A673 (cell line): ENCODE data around the gene SNCAIP. TPM values are rescaled to one million over a fixed set of nuclear protein-coding genes. Genes with fewer than 3 reads are reported as not detected.

Source experiments
- BruUV-seq: library from RNA; stranded (reverse); fragments of 400-500 nt; replicated peaks from 2 replicates; lab custom pipeline; 2021; lab: Mats Ljungman, UMichigan
- CTCF ChIA-PET: fragments of 300-600 bp; sonication (Branson Sonifier 250); formaldehyde crosslinking; loops from one replicate; lab custom pipeline; 2022; ENCODE audit warnings: antibody characterized with exemption; lab: Charles Lee
- POLR2A ChIA-PET: fragments of 300-600 bp; sonication (Branson Sonifier 250); formaldehyde crosslinking; loops from one replicate; lab custom pipeline; 2022; ENCODE audit warnings: antibody characterized with exemption; ENCODE audit not compliant: low non-redundant PET; lab: Charles Lee
- DNase-seq: peaks from one replicate; pipeline ENCODE4 v3.0.0-alpha.2; 2015; ENCODE audit warnings: low spot score
- H3K27ac ChIP-seq: fragments of 200-600 bp; sonication (generic); 2 replicates; pipeline ENCODE4 v1.5.1; 2016; ENCODE audit warnings: mixed run types, low read depth, mild to moderate bottlenecking, mixed read lengths, antibody characterized with exemption, low read length; ENCODE audit not compliant: poor library complexity, severe bottlenecking
- H3K27me3 ChIP-seq: fragments of 200-600 bp; sonication (generic); replicated peaks from 2 replicates; pipeline ENCODE4 v1.6.1; 2017; ENCODE audit warnings: mixed run types, low read depth, mild to moderate bottlenecking, mixed read lengths, antibody characterized with exemption, low read length; ENCODE audit not compliant: insufficient read depth, poor library complexity
- H3K36me3 ChIP-seq: fragments of 200-600 bp; sonication (generic); 2 replicates; pipeline ENCODE4 v1.6.1; 2016; ENCODE audit warnings: mixed run types, mild to moderate bottlenecking, mixed read lengths, antibody characterized with exemption, low read length; ENCODE audit not compliant: insufficient read depth, poor library complexity, severe bottlenecking
- H3K4me1 ChIP-seq: fragments of 200-600 bp; sonication (generic); 2 replicates; pipeline ENCODE4 v1.6.1; 2017; ENCODE audit warnings: mixed run types, mild to moderate bottlenecking, mixed read lengths, antibody characterized with exemption, low read length; ENCODE audit not compliant: insufficient read depth, poor library complexity, severe bottlenecking
- H3K4me3 ChIP-seq: fragments of 200-600 bp; sonication (generic); 2 replicates; pipeline ENCODE4 v1.5.1; 2016; ENCODE audit warnings: low read depth, mixed run types, mild to moderate bottlenecking, mixed read lengths, low read length; ENCODE audit not compliant: poor library complexity, severe bottlenecking
- H3K9me3 ChIP-seq: fragments of 200-600 bp; sonication (generic); 2 replicates; pipeline ENCODE4 v1.6.1; 2016; ENCODE audit warnings: mixed run types, low read depth, mild to moderate bottlenecking, mixed read lengths, antibody characterized with exemption, low read length; ENCODE audit not compliant: poor library complexity, severe bottlenecking
- EZH2 ChIP-seq: fragments of 200-600 bp; sonication (generic); IDR thresholded peaks from 2 replicates; pipeline ENCODE4 v1.6.1; 2017; ENCODE audit warnings: borderline replicate concordance, low read depth, mild to moderate bottlenecking, mixed read lengths, antibody characterized with exemption, low read length; ENCODE audit not compliant: poor library complexity, severe bottlenecking
- intact Hi-C: fragments of 100-400 bp; cut with micrococcal nuclease; formaldehyde crosslinking; loops from one replicate; pipeline ENCODE4 v1.10.0; 2022; ENCODE audit not compliant: unreplicated experiment
- total RNA-seq: library from RNA; stranded (reverse); gene quantifications from 2 replicates; pipeline ENCODE4 v1.2.3, GENCODE V29; 2021
- TF ChIP-seq, protein P1 (sequence below): fragments of 300-800, 200-600 bp; sonication (generic); conservative IDR thresholded peaks from 2 replicates; pipeline ENCODE4 v1.5.1; 2017; ENCODE audit warnings: low read depth, mild to moderate bottlenecking, antibody characterized with exemption, low read length, moderate library complexity, mixed read lengths

Gene SNCAIP
- total RNA-seq, 1 experiment from 2014 or later, result not detected

DNA sequence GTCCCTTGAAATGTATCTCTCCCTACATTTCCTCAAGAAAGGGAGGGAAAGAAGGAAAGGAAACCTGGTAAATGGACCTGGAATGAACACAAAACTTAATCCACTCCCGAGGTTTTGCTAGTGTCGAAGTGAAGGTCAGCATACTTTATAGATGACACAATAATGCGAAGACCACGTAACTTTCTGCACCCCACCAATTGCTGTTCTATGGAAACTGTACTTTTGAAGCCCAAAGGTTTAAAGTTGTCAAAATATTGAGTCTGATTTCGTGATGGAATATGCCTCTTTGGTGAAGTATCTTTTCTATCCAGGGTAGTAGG is 103.7 kb downstream of the SNCAIP start:
- Histone ChIP-seq H3K4me1 (no peaks in the 10 kb centered on the region), H3K4me3 (no peak overlapping the region), H3K27me3 (peaks cover 9% of the 10 kb centered on the region), H3K9me3 (no peaks in the 10 kb centered on the region), H3K27ac (no peak overlapping the region), H3K36me3 (no peaks in the 10 kb centered on the region)
- no peak for TF ChIP-seq EZH2
- TF ChIP-seq, protein P1, sequence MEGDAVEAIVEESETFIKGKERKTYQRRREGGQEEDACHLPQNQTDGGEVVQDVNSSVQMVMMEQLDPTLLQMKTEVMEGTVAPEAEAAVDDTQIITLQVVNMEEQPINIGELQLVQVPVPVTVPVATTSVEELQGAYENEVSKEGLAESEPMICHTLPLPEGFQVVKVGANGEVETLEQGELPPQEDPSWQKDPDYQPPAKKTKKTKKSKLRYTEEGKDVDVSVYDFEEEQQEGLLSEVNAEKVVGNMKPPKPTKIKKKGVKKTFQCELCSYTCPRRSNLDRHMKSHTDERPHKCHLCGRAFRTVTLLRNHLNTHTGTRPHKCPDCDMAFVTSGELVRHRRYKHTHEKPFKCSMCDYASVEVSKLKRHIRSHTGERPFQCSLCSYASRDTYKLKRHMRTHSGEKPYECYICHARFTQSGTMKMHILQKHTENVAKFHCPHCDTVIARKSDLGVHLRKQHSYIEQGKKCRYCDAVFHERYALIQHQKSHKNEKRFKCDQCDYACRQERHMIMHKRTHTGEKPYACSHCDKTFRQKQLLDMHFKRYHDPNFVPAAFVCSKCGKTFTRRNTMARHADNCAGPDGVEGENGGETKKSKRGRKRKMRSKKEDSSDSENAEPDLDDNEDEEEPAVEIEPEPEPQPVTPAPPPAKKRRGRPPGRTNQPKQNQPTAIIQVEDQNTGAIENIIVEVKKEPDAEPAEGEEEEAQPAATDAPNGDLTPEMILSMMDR, result no peak
- BruUV-seq, result no TSS peak
- ChIA-PET CTCF (no interaction called here), POLR2A (no interaction called here)
- intact Hi-C loops, result loop anchor here (2.0 kb wide), 1 partner anchor 221 kb away; no protein-coding TSS in a partner anchor
- no peak for DNase-seq

DNA sequence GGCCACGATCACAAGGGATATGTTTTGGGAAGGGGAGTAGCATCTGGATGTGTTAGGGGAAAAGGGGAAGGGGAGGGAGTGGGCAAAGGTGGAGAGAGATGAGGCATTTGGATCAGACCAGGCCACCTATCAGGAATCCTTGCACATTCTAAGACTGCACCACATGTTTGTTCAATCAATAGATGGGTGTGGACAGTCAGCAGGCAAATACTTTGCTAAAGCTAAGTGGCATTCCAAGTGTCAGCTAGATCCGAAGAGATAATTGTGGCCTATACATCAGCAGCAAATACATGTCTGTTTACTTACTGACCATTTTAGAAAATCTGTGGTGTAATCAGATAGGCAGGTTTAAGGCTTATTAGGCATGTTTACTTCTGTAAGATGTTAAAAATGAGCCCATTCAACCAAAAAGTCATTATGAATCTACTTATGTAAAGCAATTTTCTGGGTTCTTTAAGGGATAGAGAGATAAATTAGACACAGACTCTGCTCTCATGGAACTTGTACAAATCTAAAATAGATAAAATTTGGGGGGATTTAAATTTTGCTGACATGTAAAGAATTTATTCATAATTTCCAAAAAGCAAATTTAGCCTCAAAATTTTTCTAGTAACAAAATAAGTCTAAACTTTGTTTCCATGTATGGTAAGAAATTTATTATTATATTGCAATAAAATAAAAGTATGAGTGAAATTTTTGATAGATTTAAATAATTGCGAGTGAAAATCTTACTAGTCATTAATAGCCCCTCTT is 107.3 kb downstream of the SNCAIP start:
- Histone ChIP-seq H3K4me1 (no peaks in the 10 kb centered on the region), H3K4me3 (no peak overlapping the region), H3K27me3 (peaks cover 9% of the 10 kb centered on the region), H3K9me3 (no peaks in the 10 kb centered on the region), H3K27ac (no peak overlapping the region), H3K36me3 (no peaks in the 10 kb centered on the region)
- TF ChIP-seq, protein P1, result no peak
- no peak for TF ChIP-seq EZH2
- CTCF ChIA-PET, result no interaction called here
- no peak for DNase-seq
- POLR2A ChIA-PET, result no interaction called here
- BruUV-seq, result no TSS peak
- intact Hi-C loops, result no loop called here

DNA sequence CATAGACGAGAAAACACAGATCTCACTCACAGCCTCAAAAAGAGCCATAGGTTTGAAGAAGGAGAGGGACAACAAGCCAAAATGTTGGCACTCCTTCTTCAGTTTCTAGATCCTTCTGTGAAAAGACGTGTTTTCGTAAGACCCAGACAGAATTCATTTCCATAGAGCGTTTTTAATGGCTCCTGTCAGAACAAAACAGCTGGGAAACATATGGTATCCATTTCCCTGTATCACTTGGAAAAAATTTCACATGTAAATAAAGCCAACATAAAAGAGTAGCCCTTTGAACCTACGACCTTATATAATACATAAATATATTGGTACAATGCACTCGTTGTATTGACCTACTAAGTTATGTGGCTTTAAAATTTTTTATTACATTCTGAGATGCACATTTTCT is 108.1 kb downstream of the SNCAIP start:
- no peaks in the 10 kb centered on the region for H3K4me1 ChIP-seq
- DNase-seq, result no peak
- no peak overlapping the region for H3K4me3 ChIP-seq
- H3K27ac ChIP-seq, result no peak overlapping the region
- peaks cover 9% of the 10 kb centered on the region for H3K27me3 ChIP-seq
- no TSS peak for BruUV-seq
- ChIA-PET POLR2A (no interaction called here), CTCF (no interaction called here)
- no peaks in the 10 kb centered on the region for H3K36me3 ChIP-seq
- TF ChIP-seq EZH2, result no peak
- TF ChIP-seq, protein P1, result no peak
- intact Hi-C loops, result no loop called here
- no peaks in the 10 kb centered on the region for H3K9me3 ChIP-seq
